OCI-LY1 (cell line): ENCODE measurements around the gene TBC1D26.

Experiments used
- H2AFZ ChIP-seq: fragments of 200-600 bp; sonication (generic), shearing (Covaris generic); 2 replicates; pipeline ENCODE4 v1.6.0; 2014; ENCODE audit warnings: antibody characterized with exemption, mild to moderate bottlenecking, low read length
- H3F3A ChIP-seq: fragments of 200-600 bp; sonication (generic), shearing (Covaris generic); 2 replicates; pipeline ENCODE4 v1.6.0; 2014; ENCODE audit warnings: mild to moderate bottlenecking, antibody characterized with exemption, low read length, moderate library complexity; ENCODE audit not compliant: insufficient read depth
- H3K27ac ChIP-seq: fragments of 200-600 bp; sonication (generic); 2 replicates; pipeline ENCODE4 v1.5.1; 2014; ENCODE audit warnings: low read length, mixed run types, mild to moderate bottlenecking, low read depth; ENCODE audit not compliant: poor library complexity, severe bottlenecking
- H3K27me3 ChIP-seq: fragments of 200-600 bp; sonication (generic); 2 replicates; pipeline ENCODE4 v1.6.0; 2014; ENCODE audit warnings: antibody characterized with exemption, mild to moderate bottlenecking, low read length, moderate library complexity; ENCODE audit not compliant: insufficient read depth
- H3K36me3 ChIP-seq: fragments of 200-600 bp; sonication (generic); 2 replicates; pipeline ENCODE4 v1.6.1; 2014; ENCODE audit warnings: mild to moderate bottlenecking, antibody characterized with exemption, low read length, moderate library complexity, mixed read lengths; ENCODE audit not compliant: insufficient read depth
- H3K4me1 ChIP-seq: fragments of 200-600 bp; sonication (generic); 2 replicates; pipeline ENCODE4 v1.5.1; 2014; ENCODE audit warnings: mild to moderate bottlenecking, low read length, moderate library complexity; ENCODE audit not compliant: insufficient read depth, severe bottlenecking
- H3K4me2 ChIP-seq: fragments of 200-600 bp; sonication (generic), shearing (Covaris generic); 2 replicates; pipeline ENCODE4 v1.6.1; 2014; ENCODE audit warnings: low read length
- H3K4me3 ChIP-seq: fragments of 200-600 bp; sonication (generic); 2 replicates; pipeline ENCODE4 v1.5.1; 2014; ENCODE audit warnings: low read length, low read depth, mild to moderate bottlenecking, mixed read lengths; ENCODE audit not compliant: poor library complexity, severe bottlenecking
- H3K79me2 ChIP-seq: fragments of 200-600 bp; shearing (Covaris generic); 2 replicates; pipeline ENCODE4 v1.6.1; 2016; ENCODE audit warnings: mixed run types, low read length, mixed read lengths; ENCODE audit not compliant: insufficient read depth
- H3K9ac ChIP-seq: fragments of 200-600 bp; sonication (generic), shearing (Covaris generic); 2 replicates; pipeline ENCODE4 v1.6.1; 2014; ENCODE audit warnings: mild to moderate bottlenecking, low read length, mixed read lengths
- H3K9me2 ChIP-seq: fragments of 200-600 bp; sonication (generic), shearing (Covaris generic); 2 replicates; pipeline ENCODE4 v1.6.1; 2014; ENCODE audit warnings: low read depth, mild to moderate bottlenecking, low read length, mixed read lengths
- H3K9me3 ChIP-seq: fragments of 200-600 bp; shearing (Covaris generic); 2 replicates; pipeline ENCODE4 v1.6.1; 2014; ENCODE audit warnings: low read length, mixed read lengths
- H4K20me1 ChIP-seq: fragments of 200-600 bp; sonication (generic), shearing (Covaris generic); 2 replicates; pipeline ENCODE4 v1.6.0; 2016; ENCODE audit warnings: mild to moderate bottlenecking, low read length; ENCODE audit not compliant: insufficient read depth
- EZH2 ChIP-seq: fragments of 200-600 bp; sonication (generic), shearing (Covaris generic); IDR thresholded peaks from 2 replicates; pipeline ENCODE4 v1.8.0; 2017; ENCODE audit warnings: borderline replicate concordance, mixed run types, mild to moderate bottlenecking, antibody characterized with exemption, low read length, moderate library complexity, mixed read lengths
- TF ChIP-seq, protein P1 (sequence below): fragments of 200-600 bp; sonication (generic), shearing (Covaris generic); IDR thresholded peaks from 2 replicates; pipeline ENCODE4 v1.5.1; 2017; ENCODE audit warnings: mild to moderate bottlenecking, antibody characterized with exemption, low read length, moderate library complexity, mixed read lengths

The TBC1D26 gene

DNA sequence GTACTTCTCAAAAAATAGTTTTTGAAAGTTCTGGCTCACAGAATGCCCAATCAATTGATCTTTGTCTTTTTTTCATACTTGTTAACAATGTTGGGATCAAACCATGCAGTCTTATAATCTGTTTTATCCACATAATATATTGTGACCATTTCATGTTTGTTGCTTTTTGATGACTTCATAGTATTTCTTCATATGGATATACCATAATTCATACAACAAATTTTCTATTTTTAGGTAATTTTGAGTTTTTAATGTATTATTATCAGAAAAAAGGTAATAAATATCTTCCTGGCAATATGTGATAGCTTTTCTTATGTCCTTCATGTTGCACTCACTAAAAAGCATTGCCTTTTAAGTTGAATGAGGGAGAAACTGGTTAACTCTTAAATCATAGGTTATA is 44.8 kb downstream of the TBC1D26 start:
- no peaks in the 10 kb centered on the region for H3K9me2 ChIP-seq
- no peaks in the 10 kb centered on the region for H3K27me3 ChIP-seq
- TF ChIP-seq, protein P1, sequence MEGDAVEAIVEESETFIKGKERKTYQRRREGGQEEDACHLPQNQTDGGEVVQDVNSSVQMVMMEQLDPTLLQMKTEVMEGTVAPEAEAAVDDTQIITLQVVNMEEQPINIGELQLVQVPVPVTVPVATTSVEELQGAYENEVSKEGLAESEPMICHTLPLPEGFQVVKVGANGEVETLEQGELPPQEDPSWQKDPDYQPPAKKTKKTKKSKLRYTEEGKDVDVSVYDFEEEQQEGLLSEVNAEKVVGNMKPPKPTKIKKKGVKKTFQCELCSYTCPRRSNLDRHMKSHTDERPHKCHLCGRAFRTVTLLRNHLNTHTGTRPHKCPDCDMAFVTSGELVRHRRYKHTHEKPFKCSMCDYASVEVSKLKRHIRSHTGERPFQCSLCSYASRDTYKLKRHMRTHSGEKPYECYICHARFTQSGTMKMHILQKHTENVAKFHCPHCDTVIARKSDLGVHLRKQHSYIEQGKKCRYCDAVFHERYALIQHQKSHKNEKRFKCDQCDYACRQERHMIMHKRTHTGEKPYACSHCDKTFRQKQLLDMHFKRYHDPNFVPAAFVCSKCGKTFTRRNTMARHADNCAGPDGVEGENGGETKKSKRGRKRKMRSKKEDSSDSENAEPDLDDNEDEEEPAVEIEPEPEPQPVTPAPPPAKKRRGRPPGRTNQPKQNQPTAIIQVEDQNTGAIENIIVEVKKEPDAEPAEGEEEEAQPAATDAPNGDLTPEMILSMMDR: no peak
- no peak for TF ChIP-seq EZH2
- H3K4me2 ChIP-seq: no peak overlapping the region
- no peaks in the 10 kb centered on the region for H3K79me2 ChIP-seq
- H2AFZ ChIP-seq: no peak overlapping the region
- H3K4me3 ChIP-seq: no peak overlapping the region
- H3K9me3 ChIP-seq: no peaks in the 10 kb centered on the region
- no peak overlapping the region for H3K9ac ChIP-seq
- no peaks in the 10 kb centered on the region for H3F3A ChIP-seq
- H4K20me1 ChIP-seq: no peaks in the 10 kb centered on the region
- no peaks in the 10 kb centered on the region for H3K36me3 ChIP-seq
- H3K27ac ChIP-seq: no peak overlapping the region
- no peaks in the 10 kb centered on the region for H3K4me1 ChIP-seq

DNA sequence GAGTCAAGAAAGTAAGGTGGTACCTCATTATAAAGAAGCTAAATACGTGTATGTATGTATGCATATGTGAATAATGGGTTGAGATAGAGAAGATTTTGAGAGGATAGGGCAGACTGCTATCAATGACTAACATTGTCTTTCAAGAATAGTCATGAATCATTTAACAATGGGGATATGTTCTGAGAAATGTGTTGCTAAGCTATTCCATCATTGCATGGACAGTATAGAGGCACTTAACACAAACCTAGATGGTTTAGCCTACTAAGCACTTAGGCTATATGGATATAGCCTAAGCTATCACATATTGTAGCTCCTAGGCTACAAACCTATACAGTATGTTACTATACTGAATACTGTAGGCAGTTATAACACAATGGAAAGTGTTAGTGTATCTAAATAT is 45.2 kb downstream of the TBC1D26 start:
- Histone ChIP-seq H3K9me3 (no peaks in the 10 kb centered on the region), H3K4me3 (no peak overlapping the region), H3F3A (no peaks in the 10 kb centered on the region), H3K4me2 (no peak overlapping the region), H3K9ac (no peak overlapping the region), H3K79me2 (no peaks in the 10 kb centered on the region), H3K27me3 (no peaks in the 10 kb centered on the region), H2AFZ (no peak overlapping the region), H3K4me1 (no peaks in the 10 kb centered on the region), H3K36me3 (no peaks in the 10 kb centered on the region; the same call in 1 of the 2 replicates), H3K27ac (no peak overlapping the region), H3K9me2 (no peaks in the 10 kb centered on the region), H4K20me1 (no peaks in the 10 kb centered on the region)
- TF ChIP-seq, protein P1: no peak
- no peak for TF ChIP-seq EZH2

DNA sequence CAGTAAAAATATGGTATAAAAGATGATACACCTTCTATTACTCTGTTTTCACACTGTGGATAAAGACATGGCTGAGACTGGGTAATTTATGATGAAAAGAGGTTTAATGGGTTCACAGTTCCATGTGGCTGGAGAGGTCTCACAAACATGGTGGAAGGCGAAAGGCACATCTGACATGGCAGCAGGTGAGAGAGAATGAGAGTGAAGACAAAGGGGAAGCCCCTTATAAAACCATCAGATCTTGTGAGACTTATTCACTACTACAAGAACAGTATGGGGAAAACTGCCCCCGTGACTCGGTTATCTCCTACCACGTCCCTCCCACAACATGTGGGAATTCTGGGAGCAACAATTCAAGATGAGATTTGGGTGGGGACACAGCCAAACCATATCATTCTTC is 45.6 kb downstream of the TBC1D26 start:
- Histone ChIP-seq H3K9ac (no peak overlapping the region), H3F3A (no peaks in the 10 kb centered on the region), H3K4me3 (no peak overlapping the region), H3K36me3 (no peaks in the 10 kb centered on the region; the same call in 1 of the 2 replicates), H3K9me3 (no peaks in the 10 kb centered on the region), H3K4me1 (no peaks in the 10 kb centered on the region), H3K27me3 (no peaks in the 10 kb centered on the region), H3K4me2 (no peak overlapping the region), H3K27ac (no peak overlapping the region), H4K20me1 (no peaks in the 10 kb centered on the region), H2AFZ (no peak overlapping the region), H3K9me2 (no peaks in the 10 kb centered on the region), H3K79me2 (no peaks in the 10 kb centered on the region)
- no peak for TF ChIP-seq EZH2
- TF ChIP-seq, protein P1: no peak
